GM12892 (cell line): Measurements from ENCODE around the gene PLSCR4.

ENCODE experiments used
- DNase-seq: peaks from one replicate; pipeline ENCODE4 v3.0.0; 2011; ENCODE audit not compliant: insufficient read length
- FAIRE-seq: peaks from 2 replicates; lab custom pipeline; 2011; peaks lifted over from hg19 to GRCh38; lab: Jason Lieb, UNC
- POLR2A ChIP-seq: IDR thresholded peaks from 2 replicates; pipeline ENCODE4 v1.6.1; 2011; ENCODE audit warnings: low read depth, low read length, control low read depth
- POLR2AphosphoS5 ChIP-seq: IDR thresholded peaks from 2 replicates; pipeline ENCODE4 v1.6.1; 2011; ENCODE audit warnings: low read depth, low read length, control low read depth
- TAF1 ChIP-seq: IDR thresholded peaks from 2 replicates; pipeline ENCODE4 v1.6.1; 2011; ENCODE audit warnings: low read depth, mild to moderate bottlenecking, control low read depth, low read length, borderline replicate concordance

Gene PLSCR4

GRCh38 chr3:146184241-146185015 is 66.5 kb downstream of the PLSCR4 start:
- TF ChIP-seq POLR2A (no peak), TAF1 (no peak), POLR2AphosphoS5 (no peak)
- FAIRE-seq, result no peak
- no peak for DNase-seq

- DNase-seq (no peak), FAIRE-seq (no peak)
- no peak for TF ChIP-seq POLR2AphosphoS5
These were observed 69.7 kb downstream of the PLSCR4 start for GRCh38 chr3:146181216-146181615.

GRCh38 chr3:146180376-146180775 is 70.5 kb downstream of the PLSCR4 start:
- TF ChIP-seq POLR2A (no peak), TAF1 (no peak)

GRCh38 chr3:146178006-146178689 is 72.8 kb downstream of the PLSCR4 start:
- TF ChIP-seq TAF1 (no peak), POLR2AphosphoS5 (no peak), POLR2A (no peak)
- DNase-seq (no peak), FAIRE-seq (no peak)

More at GRCh38 chr3:146180376-146180775, 70.5 kb downstream of the PLSCR4 start:
- no peak for FAIRE-seq
- DNase-seq, result no peak

DNA sequence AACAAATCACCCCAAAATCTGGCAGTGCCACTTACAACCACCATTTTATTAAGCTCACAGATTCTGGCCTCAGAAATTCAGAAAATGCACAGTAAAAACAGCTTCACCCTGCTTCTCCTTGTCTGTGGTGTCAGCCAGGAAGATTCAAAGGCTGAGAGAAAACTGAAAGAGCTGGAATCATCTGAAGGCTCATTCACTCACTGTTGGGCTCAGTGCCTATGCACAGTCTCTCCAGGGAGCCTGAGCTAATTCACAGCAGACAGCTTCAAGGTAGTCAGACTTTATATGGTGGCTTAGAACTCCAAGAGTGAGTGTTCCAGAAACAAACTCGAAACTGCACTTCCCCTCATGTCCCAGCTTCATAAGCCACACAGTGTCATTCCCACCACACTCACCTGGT is 73.4 kb downstream of the PLSCR4 start:
- DNase-seq (no peak), FAIRE-seq (no peak)
- TF ChIP-seq POLR2A (no peak), TAF1 (no peak), POLR2AphosphoS5 (no peak)

- no peak for FAIRE-seq
- no peak for DNase-seq
- no peak for TF ChIP-seq POLR2A
- TF ChIP-seq TAF1, result no peak
- no peak for TF ChIP-seq POLR2AphosphoS5
These were observed 73.8 kb downstream of the PLSCR4 start for GRCh38 chr3:146177072-146177471.

DNA sequence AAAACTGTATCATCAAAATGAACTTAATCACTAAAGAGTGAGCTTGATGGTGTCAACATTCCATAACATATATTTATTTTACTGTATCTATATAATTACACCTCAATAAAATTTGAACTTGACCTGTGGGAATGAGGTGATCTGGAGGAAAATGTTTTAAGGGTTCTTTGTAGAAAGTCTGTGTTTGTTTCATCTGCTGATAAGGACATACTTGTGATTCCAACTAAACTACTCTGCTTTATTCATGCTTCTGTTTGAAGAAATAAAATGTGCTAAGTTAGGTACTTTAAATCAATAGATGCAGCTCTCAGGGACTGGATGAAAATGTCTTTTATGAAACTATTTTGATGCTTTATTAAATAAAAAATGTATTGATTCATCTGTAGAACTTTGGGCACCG is 78.3 kb downstream of the PLSCR4 start:
- TF ChIP-seq POLR2AphosphoS5 (no peak), POLR2A (no peak), TAF1 (no peak)
- no peak for FAIRE-seq

GRCh38 chr3:146170591-146170990 is 80.3 kb downstream of the PLSCR4 start:
- TF ChIP-seq TAF1 (no peak), POLR2A (no peak), POLR2AphosphoS5 (no peak)
- DNase-seq, result no peak
- no peak for FAIRE-seq

More for the DNA sequence above, 78.3 kb downstream of the PLSCR4 start:
- DNase-seq, result no peak

GRCh38 chr3:146169891-146170290 is 81.0 kb downstream of the PLSCR4 start:
- DNase-seq (no peak), FAIRE-seq (no peak)
- TF ChIP-seq POLR2A, result no peak
- no peak for TF ChIP-seq POLR2AphosphoS5
- TF ChIP-seq TAF1, result no peak

DNA sequence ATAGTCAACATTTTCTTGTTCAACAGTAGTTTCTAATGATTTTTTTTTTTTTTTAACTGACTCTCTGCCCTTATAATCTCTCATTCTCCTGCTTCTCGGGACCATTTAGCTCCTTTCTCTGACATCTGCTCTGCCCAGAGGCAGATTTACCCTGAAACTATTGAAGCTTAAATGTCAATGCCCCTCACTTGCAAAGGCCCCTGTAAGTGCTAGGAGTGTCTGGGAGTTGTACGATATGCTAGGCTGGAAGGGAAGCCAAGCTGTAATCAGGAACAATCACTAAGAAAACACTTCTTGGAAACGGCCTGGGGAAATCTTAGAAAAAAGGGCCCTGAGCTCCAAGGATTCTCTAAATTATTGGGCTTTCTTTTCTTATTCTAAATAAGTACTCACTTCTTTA is 84.1 kb downstream of the PLSCR4 start:
- no peak for FAIRE-seq
- no peak for TF ChIP-seq POLR2AphosphoS5
- TF ChIP-seq TAF1, result no peak
- no peak for TF ChIP-seq POLR2A
- DNase-seq, result no peak

DNA sequence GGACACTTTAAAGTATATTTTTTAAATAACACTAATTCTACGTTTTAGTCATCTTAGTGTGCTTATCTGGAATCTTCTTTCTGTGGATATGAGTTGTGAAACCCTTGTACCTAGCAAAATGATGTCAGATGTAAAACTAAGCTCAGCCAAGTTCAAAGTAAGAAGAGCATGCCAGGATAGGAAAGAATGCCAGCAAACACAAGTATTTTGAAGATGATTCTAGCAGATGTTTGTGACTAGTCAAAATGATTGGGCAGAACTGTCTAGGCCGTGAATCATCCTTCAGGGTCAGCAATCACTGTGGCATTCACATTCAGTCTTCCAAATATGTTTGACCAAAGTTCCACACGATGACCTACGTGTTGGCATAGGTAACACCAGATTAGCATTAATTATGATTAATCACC is 84.5 kb downstream of the PLSCR4 start:
- TF ChIP-seq POLR2A (no peak), TAF1 (no peak), POLR2AphosphoS5 (no peak)
- FAIRE-seq, result no peak
- DNase-seq, result no peak

DNA sequence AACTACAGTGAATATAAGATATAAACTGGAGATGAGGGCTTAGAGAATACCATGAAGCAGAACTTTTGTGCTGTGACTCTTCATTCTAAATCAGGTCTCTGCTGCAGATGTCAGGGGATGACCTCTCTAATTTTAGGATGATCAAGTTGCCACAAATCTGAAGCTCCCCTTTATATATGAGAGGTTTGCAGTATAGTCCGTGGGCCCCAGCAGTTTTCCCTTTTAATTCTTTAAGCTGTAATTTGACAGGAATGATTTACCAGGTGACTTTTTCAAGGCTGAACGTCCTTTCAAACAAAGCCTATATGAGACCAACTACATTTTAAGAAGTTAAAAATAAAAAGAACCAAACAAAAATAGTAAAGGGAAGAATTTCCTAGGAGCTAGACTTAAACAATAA is 85.0 kb downstream of the PLSCR4 start:
- FAIRE-seq (no peak), DNase-seq (no peak)
- no peak for TF ChIP-seq POLR2AphosphoS5
- TF ChIP-seq TAF1, result no peak
- no peak for TF ChIP-seq POLR2A
